Loucy (cell line): ENCODE measurements around the gene IFT81.

ENCODE experiments used
- EZH2phosphoT487 ChIP-seq: fragments of 200-600 bp; IDR thresholded peaks from 2 replicates; pipeline ENCODE4 v1.6.1; 2018; ENCODE audit warnings: antibody characterized with exemption, mild to moderate bottlenecking, moderate library complexity, borderline replicate concordance
- TF ChIP-seq, protein P1 (sequence below): fragments of 200-600 bp; sonication (generic); conservative IDR thresholded peaks from 2 replicates; pipeline ENCODE4 v1.5.1; 2014; ENCODE audit warnings: mild to moderate bottlenecking, antibody characterized with exemption, low read length

DNA sequence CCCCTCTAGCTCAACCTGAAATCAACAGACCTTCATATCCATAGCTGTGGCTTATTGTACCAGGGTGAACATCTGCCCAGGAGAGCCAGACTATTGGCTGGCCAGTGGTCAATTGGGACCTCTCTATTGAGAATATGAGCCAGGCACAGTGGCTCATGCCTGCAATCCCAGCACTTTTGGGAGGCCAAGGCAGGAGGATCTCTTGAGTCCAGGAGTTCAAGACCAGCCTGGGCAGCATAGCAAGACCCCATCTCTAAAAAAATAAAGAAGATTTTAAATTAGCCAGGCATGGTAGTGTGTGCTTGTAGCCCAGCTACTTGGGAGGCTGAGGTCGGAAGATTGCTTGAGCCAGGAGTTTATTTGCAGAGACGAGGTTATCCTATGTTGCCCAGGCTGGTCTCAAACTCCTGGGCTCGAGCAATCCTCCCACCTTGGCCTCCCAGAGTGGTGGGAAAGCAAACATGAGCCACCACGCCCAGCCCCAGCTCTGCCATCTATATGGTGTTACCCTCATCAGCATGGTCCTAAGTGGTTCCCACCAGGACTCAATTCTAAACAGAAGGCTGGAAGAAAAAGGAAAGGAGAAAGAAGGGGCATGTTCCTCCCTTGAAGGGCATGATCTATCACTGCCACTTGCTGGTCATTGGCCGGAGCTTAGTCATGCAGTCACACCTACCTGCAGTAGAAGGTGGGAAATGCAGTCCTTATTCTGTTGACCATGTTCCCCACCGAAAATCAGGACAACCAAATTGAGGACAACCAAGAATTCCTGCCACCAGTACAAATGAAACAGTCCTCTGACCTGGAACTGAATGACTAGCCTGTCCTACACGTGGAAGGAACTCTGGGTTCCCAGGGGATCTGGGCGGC, 33.7 kb upstream of the IFT81 start:
- TF ChIP-seq, protein P1, sequence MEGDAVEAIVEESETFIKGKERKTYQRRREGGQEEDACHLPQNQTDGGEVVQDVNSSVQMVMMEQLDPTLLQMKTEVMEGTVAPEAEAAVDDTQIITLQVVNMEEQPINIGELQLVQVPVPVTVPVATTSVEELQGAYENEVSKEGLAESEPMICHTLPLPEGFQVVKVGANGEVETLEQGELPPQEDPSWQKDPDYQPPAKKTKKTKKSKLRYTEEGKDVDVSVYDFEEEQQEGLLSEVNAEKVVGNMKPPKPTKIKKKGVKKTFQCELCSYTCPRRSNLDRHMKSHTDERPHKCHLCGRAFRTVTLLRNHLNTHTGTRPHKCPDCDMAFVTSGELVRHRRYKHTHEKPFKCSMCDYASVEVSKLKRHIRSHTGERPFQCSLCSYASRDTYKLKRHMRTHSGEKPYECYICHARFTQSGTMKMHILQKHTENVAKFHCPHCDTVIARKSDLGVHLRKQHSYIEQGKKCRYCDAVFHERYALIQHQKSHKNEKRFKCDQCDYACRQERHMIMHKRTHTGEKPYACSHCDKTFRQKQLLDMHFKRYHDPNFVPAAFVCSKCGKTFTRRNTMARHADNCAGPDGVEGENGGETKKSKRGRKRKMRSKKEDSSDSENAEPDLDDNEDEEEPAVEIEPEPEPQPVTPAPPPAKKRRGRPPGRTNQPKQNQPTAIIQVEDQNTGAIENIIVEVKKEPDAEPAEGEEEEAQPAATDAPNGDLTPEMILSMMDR, result no peak
- TF ChIP-seq EZH2phosphoT487, result no peak
